HepG2 (cell line): Measurements from ENCODE around the gene AP5Z1. TPM values are rescaled to one million over a fixed set of nuclear protein-coding genes. Genes with fewer than 3 reads are reported as not detected.

Source experiments
- BRF2 ChIP-seq: sonication (generic); formaldehyde crosslinking; IDR thresholded peaks from 2 replicates; pipeline ENCODE4 v1.8.1; 2022; ENCODE audit warnings: mild to moderate bottlenecking, missing genetic modification reagents
- ETV5 ChIP-seq: IDR thresholded peaks from 2 replicates; pipeline ENCODE4 v1.6.1; 2018; ENCODE audit warnings: missing biosample characterization, missing genetic modification reagents, inconsistent platforms, borderline replicate concordance
- GATAD2A ChIP-seq: IDR thresholded peaks from 2 replicates; pipeline ENCODE4 v1.6.1; 2016
- KDM3A ChIP-seq: IDR thresholded peaks from 2 replicates; pipeline ENCODE4 v1.6.1; 2018; ENCODE audit warnings: low read depth, missing compliant biosample characterization
- KDM5B ChIP-seq: sonication (generic); formaldehyde crosslinking; IDR thresholded peaks from 2 replicates; pipeline ENCODE4 v1.4.0; 2020; ENCODE audit warnings: missing genetic modification reagents, mild to moderate bottlenecking, borderline replicate concordance
- LCORL ChIP-seq, 2 experiments: fragments of 450-650 bp in 1 of 2; sonication (generic) in 1 of 2; formaldehyde crosslinking in 1 of 2; IDR thresholded peaks; 2 replicates each; pipeline versions ENCODE4 v1.5.0 to v1.6.1; 2017 to 2020; ENCODE audit warnings: antibody characterized with exemption in 1 of 2, missing genetic modification reagents in 1 of 2
- MIER3 ChIP-seq: IDR thresholded peaks from 2 replicates; pipeline ENCODE4 v1.6.1; 2016; ENCODE audit warnings: missing compliant biosample characterization, borderline replicate concordance
- MTERF4 ChIP-seq: sonication (generic); formaldehyde crosslinking; IDR thresholded peaks from 2 replicates; pipeline ENCODE4 v1.8.0; 2023; ENCODE audit warnings: mild to moderate bottlenecking, missing genetic modification reagents
- PAF1 ChIP-seq: IDR thresholded peaks from 2 replicates; pipeline ENCODE4 v1.6.1; 2016; ENCODE audit warnings: missing genetic modification reagents, missing compliant biosample characterization
- PRPF4 ChIP-seq: fragments of 200-400 bp; formaldehyde crosslinking; IDR thresholded peaks from 2 replicates; pipeline ENCODE4 v1.6.1; 2016; ENCODE audit warnings: low read length, low read depth; ENCODE audit not compliant: poor library complexity, severe bottlenecking
- RBM22 ChIP-seq: fragments of 200-400 bp; formaldehyde crosslinking; optimal IDR thresholded peaks from 2 replicates; pipeline ENCODE3; 2017; ENCODE audit warnings: mild to moderate bottlenecking, low read length, moderate library complexity
- RXRA ChIP-seq: sonication (generic); formaldehyde crosslinking; IDR thresholded peaks from 2 replicates; pipeline ENCODE4 v1.5.1; 2020; ENCODE audit warnings: missing genetic modification reagents
- SRF ChIP-seq: IDR thresholded peaks from 2 replicates; pipeline ENCODE4 v1.6.1; 2011; ENCODE audit warnings: mild to moderate bottlenecking, low read depth, low read length, moderate library complexity
- TBP ChIP-seq: sonication (generic); formaldehyde crosslinking; IDR thresholded peaks from 2 replicates; pipeline ENCODE4 v1.5.0; 2020; ENCODE audit warnings: missing genetic modification reagents
- U2AF2 ChIP-seq: fragments of 200-400 bp; formaldehyde crosslinking; IDR thresholded peaks from 2 replicates; pipeline ENCODE4 v1.6.1; 2017; ENCODE audit warnings: low read depth, mild to moderate bottlenecking, low read length
- ZFP37 ChIP-seq: sonication (generic); formaldehyde crosslinking; IDR thresholded peaks from 2 replicates; pipeline ENCODE4 v1.4.0; 2020; ENCODE audit warnings: missing genetic modification reagents, borderline replicate concordance
- ZMYM4 ChIP-seq: sonication (generic); formaldehyde crosslinking; IDR thresholded peaks from 2 replicates; pipeline ENCODE4 v1.8.1; 2023; ENCODE audit warnings: mild to moderate bottlenecking, missing genetic modification reagents
- ZNF256 ChIP-seq: sonication (generic); formaldehyde crosslinking; conservative IDR thresholded peaks from 2 replicates; pipeline ENCODE4 v1.4.0; 2020; ENCODE audit warnings: missing genetic modification reagents
- ZNF3 ChIP-seq: IDR thresholded peaks from 2 replicates; pipeline ENCODE4 v1.7.0; 2017; ENCODE audit warnings: inconsistent platforms
- ZNF496 ChIP-seq: sonication (generic); formaldehyde crosslinking; IDR thresholded peaks from 2 replicates; pipeline ENCODE4 v1.8.1; 2023; ENCODE audit warnings: mild to moderate bottlenecking, moderate library complexity, missing genetic modification reagents; ENCODE audit not compliant: insufficient replicate concordance
- ZNF503 ChIP-seq: sonication (generic); formaldehyde crosslinking; IDR thresholded peaks from 2 replicates; pipeline ENCODE4 v1.4.0; 2020; ENCODE audit warnings: missing genetic modification reagents
- ZNF572 ChIP-seq: sonication (generic); formaldehyde crosslinking; IDR thresholded peaks from 2 replicates; pipeline ENCODE4 v1.5.1; 2020; ENCODE audit warnings: mild to moderate bottlenecking, missing genetic modification reagents
- ZNF816 ChIP-seq: sonication (generic); formaldehyde crosslinking; IDR thresholded peaks from 2 replicates; pipeline ENCODE4 v1.8.0; 2022; ENCODE audit warnings: missing genetic modification reagents, mild to moderate bottlenecking, borderline replicate concordance
- ZNF839 ChIP-seq: sonication (generic); formaldehyde crosslinking; IDR thresholded peaks from 2 replicates; pipeline ENCODE4 v1.4.0; 2020; ENCODE audit warnings: missing genetic modification reagents, mild to moderate bottlenecking, borderline replicate concordance
- polyA plus RNA-seq, 8 experiments: library from polyadenylated mRNA; depleted of rRNA in 3 of 8; stranded (reverse) in 7 of 8; unstranded in 1 of 8; fragments of >200 nt; fragmentation: Illumina TruSeq in 4 of 8; extraction: Trizol in 4 of 8; gene quantifications; 2 replicates each; pipeline versions ENCODE4 v1.2.1 to v1.2.3, GENCODE V29; 2011 to 2016; ENCODE audit warnings: low read depth in 4 of 8, missing spikeins in 1 of 8, mixed read lengths in 1 of 8; ENCODE audit not compliant: insufficient read depth in 1 of 8
- total RNA-seq, 5 experiments: library from RNA; depleted of rRNA; stranded (reverse); fragments of >200 nt; fragmentation: Illumina TruSeq; extraction: Trizol; gene quantifications; 2 replicates each; pipeline ENCODE4 v1.2.3, GENCODE V29; 2016; ENCODE audit warnings: low read depth in 1 of 5
- TF ChIP-seq, protein P1 (sequence below): sonication (generic); formaldehyde crosslinking; IDR thresholded peaks from 2 replicates; pipeline ENCODE4 v1.4.0; 2020; ENCODE audit warnings: missing genetic modification reagents

AP5Z1 gene
- total and polyA plus RNA-seq, 2 of the 13 experiments (the other 11 are each of a cell fraction or from before 2014, with no cell fraction given), result 9.3 to 15.1 TPM

DNA sequence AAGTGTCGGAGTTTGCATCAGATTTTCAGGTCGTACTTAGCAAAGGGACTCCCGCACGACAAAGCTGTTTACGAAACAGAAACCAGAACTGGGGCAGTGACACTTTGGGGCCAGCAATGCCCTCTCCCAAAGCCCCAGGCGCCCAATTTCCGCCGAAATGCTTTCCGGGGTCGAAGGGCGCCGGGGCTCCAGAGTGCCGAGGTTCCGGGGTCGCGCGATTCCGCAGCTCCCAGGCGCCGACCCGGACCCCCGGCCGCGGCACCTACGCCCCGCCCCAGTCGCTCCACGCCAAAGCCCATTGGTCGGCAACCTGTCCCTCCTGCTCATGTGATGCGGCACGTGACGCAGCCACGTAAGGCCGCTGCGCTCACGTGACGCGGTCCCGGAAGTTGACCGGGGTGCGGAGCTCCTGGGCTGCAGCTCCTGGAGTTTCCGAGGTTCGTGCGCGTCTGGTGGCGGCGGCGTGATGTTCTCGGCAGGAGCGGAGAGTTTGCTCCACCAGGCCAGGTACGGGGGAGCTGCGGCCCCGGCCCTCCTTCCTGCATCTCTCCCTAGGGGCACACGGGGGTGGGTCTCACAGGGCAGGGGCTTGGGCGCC is at the start of gene AP5Z1 (continued):
- TF ChIP-seq RXRA (CRISPR knock-in tag) (peak; percentile 51; the same call in 1 of the 2 replicates), BRF2 (CRISPR knock-in tag) (no peak; the same call in 1 of the 2 replicates), RBM22 (no peak), ZNF839 (CRISPR knock-in tag) (no peak), ZNF503 (CRISPR knock-in tag) (peak; percentile 57), GATAD2A (CRISPR knock-in tag) (no peak), ZNF3 (no peak), TBP (CRISPR knock-in tag) (no peak), MIER3 (CRISPR knock-in tag) (peak; percentile 77; the same call in 1 of the 2 replicates), LCORL (IDR thresholded peaks at IDR 0.05) (no peak), LCORL (CRISPR knock-in tag; IDR thresholded peaks at IDR 0.05) (peak; percentile 87), ZNF816 (CRISPR knock-in tag) (peak; percentile 88; the same call in 1 of the 2 replicates), MTERF4 (CRISPR knock-in tag) (peak; percentile 31; the same call in 1 of the 2 replicates), ETV5 (CRISPR knock-in tag) (peak; percentile 69), KDM5B (CRISPR knock-in tag) (peak; percentile 52; the same call in 1 of the 2 replicates), ZNF572 (CRISPR knock-in tag) (no peak), PRPF4 (no peak), U2AF2 (0 out of 2 replicates have a peak, but pooled peaks have one; percentile 52), ZFP37 (CRISPR knock-in tag) (no peak), KDM3A (peak; percentile 64; the same call in 1 of the 2 replicates), ZNF496 (no peak), SRF (no peak), PAF1 (no peak), ZNF256 (CRISPR knock-in tag) (no peak), ZMYM4 (CRISPR knock-in tag) (peak; percentile 92)
- TF ChIP-seq, protein P1, sequence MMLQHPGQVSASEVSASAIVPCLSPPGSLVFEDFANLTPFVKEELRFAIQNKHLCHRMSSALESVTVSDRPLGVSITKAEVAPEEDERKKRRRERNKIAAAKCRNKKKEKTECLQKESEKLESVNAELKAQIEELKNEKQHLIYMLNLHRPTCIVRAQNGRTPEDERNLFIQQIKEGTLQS (CRISPR knock-in tag), result no peak
